Measurements from ENCODE around the gene ACO2.
A peak's percentile ranks its signal among the peaks of the same experiment; 100 is the strongest.
"Not testable (repeated sequence)": the region's sequence is repeated elsewhere in the genome, so short reads cannot be mapped to it uniquely, and the experiment has no call there.

The ACO2 gene

DNA sequence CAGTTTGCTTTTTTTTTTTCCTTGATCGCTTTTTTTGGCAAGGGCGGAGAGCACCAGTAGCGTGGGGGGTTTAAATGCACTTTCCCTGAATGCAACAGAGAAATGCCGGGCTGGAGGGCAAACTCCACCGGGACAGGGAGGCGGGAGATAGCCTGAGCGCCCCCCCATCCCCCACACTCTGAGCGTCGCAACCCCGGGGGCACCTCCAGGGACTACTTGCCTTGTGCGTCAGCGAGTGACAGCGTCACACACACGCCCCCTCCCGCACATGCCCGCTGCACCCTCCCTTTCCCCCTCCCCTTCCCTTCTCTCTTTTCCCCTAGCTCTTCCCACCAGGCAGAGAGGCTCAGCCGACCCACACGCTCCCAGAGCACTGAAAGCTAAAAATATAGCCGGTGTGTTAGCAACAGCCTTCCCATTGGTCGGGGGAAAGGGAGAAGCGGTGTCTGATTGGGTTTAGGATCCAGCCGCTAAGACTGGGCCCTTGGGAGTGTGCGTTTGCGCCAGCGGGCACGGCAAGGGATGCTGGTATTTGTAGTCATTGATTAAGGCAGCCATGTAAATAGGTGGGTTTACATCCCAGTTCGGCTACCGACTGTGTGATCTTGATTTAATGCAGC is 20.6 kb upstream of the ACO2 start:
- peak; percentile 91 for DNase-seq

DNA sequence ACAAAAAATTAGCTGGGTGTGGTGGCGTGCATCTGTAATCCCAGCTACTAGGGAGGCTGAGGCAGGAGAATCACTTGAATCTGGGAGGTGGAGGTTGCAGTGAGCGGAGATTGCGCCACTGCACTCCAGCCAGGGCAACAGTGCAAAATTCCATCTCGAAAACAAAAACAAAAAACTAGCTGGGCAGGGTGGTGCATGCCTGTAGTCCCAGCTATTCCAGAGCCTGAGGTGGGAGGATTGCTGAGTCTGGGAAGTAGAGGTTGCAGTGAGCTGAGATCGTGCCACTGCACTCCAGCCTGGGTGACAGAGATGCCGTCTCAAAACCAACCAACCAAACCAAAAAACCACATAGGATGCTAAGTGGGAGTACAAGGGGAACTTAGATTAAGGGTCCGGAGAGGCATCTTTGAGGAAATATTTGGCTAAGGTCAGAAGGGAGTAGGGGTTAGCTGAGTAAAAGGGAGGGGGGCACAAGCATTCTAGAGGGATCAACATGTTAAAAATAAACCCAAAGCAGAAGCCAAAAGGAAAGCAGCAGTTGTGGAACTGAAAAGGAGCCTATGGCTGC is 10.7 kb upstream of the ACO2 start:
- no peak for DNase-seq

DNA sequence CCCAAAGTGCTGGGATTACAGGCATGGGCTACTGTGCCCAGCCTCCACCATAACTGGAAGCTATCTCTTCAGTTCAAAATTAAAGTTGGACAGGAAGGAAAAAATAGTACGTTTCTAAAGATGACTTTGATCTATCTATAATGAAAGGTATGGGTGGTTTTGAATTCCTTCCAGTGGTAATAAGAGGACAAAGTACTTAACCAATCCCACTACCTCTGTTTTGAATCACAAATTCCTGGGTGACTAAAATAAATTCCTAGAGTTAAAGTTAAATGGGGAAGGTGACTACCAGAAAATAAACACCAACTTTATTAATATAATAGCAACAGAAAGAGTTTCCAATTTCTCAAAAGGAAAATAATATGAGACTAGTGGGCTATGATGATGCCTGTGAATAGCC is 9.5 kb upstream of the ACO2 start:
- no peak for DNase-seq

DNA sequence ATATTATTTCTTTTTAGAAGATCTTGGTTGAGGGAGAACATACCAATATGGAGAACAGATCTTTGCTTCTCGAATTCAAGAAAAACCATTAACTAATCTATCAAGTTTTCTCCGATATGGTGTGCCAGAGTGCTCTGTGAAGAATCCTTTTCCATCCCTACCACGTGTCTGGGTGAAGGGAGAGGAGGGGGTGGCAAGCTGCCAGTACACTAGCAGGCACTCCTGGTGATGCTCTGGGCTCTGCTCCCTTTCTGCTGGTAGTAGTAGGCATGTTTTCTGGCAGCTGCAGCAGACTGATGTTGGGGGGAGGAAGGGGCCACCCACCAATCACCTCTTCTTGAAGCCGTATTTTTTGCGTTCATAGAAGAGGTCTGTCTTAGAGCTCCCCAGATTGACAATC is 8.8 kb upstream of the ACO2 start:
- not testable (repeated sequence) for DNase-seq

DNA sequence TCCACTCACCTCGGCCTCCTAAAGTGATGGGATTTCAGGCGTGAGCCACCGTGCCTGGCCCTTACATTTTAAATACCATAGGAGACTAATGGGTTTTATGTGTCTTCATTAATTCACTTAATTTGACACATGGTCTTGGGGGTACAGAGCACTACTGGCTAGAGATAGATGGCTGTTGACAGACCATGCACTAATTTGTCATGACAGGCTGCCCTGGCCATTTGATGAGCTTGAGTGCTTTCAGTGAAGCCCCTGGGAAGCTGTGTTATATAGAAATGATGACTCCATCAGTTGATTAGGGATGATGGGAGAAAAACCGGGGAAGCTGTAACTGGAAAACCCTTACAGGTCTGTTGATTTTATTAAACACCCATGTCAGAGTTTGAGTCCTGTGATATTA is 7.0 kb upstream of the ACO2 start:
- DNase-seq = no peak

DNA sequence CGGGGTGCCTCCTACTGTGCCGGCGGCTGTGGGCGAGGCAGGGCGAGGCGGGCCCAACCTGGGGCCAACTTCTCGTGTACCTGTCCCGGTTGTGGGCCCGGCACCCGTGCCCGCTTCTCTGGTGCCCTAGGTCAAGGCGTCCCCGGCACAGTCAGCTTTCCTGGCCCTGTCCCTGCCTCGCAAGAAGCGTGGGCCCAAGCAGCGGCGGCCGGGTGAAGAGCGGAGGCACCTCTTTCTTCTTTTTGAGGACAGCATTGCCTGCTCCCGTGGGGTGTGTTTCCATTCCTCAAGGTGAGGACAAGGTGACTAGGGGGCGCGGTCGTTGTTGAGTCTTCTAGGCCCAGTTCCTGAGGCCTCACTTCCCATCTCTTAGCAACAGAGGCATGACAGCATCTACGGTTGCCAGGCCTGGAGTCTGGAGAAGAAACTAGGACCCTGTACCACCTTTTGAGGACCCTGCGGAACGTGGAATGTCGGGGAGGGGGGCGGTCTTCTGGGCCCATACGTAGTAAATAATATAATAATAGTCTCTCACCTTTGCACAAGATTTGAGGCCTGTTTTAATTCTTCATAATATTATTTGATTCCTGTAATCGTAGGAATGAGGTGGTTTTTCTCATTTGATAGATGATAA is 418 bp downstream of the ACO2 start:
- peak; percentile 44 for DNase-seq

DNA sequence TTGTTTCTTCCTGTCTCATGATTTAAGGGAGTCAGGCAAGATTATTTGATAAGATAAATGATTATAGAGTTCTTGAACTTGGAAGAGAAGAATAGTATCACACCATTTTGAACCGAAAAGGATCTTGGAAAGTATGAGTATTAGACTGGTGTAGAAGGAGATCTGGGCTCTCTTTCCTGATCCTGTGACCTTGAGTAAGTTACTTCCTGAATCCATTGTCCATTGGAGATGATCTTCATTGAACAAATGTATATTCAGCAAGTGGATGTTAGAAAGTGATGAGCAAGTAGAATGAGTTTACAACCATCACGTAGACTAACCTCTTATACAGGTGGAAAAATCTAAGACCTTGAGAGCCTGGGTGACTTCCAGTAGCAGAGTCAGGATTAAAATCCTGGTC is 2.0 kb downstream of the ACO2 start:
- no peak for DNase-seq

DNA sequence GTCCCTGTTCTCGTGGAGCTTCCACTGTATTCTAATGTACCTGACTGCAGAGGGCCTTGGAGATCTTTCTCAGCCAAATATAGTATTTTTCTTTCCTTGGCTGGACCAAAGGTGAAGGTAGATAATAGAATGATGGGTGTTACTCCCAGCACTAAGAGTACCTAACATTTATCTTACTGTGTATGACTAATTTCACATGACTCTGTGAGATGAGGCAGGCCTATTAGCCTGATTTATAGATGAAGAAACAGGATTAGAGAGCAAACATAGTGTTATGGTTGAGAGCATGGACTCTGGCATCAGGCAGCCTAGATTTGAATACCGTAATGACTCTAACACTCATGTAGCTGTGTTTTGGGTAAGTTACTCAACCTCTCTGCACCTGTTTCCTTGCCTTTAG is 2.7 kb downstream of the ACO2 start:
- no peak for DNase-seq

DNA sequence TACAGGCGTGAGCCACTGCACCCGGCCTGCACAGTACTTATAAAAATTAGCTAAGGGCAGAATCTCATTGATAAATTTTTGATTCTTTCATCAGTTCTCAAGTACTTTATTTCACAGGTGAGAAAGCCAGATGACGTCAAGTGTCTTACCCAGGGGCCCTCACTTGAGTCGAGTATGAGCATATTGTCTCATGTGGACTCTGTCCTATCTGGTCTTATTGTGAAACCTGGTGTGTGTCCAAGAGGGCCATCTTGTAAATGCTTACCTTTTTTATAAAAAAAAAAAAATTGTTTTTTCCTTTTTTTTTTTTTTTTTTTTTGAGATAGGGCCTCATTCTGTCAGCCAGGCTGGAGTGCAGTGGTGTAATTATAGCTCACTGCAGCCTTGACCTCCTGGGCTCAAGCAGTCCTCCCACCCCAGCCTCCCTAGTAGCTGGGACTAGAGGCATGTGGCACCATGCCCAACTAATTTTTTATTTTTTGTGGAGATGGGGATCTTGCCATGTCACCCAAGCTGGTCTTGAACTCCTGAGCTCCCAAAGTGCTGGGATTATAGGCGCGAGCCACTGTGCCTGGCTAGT is 6.0 kb downstream of the ACO2 start:
- no peak for DNase-seq

DNA sequence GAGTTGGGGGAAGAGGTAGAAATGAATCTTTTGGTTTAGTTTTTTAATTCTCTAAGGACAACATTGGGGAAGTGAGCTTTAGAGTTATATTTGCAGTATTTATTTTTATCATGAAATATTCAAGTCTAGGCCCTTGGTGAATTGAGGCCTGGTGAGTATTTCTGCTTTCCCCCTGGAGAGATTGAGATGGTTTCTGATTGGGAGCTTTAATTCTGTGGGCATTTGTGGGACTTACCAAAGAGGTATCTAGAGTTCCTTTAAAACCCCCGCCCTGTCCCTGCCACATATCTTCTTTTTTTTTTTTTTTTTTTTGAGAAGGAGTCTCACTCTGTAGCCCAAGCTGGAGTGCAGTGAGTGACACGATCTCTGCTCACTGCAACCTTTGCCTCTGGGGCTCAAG is 9.6 kb downstream of the ACO2 start:
- DNase-seq = no peak

DNA sequence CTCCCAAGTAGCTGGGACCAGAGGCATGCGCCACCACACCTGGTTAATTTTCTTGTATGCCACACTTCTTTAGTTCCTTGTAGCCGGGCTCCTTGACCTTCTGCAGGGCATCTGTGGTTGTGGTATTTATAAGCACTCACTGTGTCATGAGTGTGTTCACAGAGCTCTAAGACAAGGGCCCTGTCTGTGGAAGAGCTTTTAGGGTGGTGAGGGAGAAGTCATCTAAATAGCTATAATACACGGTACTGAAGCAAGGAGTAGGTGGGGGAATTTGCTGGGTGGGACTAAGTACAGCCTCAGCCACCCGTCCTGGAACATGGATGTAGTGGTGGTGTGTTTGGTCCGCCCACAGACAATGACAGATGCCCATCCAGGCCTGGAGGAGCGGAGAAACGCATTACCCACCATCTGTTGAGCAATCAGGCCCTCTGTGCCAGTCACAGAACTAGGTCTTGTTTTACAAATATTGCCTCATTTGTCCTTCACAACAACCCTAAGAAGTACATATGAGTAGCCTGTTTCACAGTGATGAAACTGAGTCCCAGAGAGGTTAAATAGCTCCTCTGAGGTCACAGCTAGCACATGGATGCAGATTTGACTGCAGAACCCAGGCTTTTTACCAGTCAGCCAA is 10.1 kb downstream of the ACO2 start:
- DNase-seq = no peak

DNA sequence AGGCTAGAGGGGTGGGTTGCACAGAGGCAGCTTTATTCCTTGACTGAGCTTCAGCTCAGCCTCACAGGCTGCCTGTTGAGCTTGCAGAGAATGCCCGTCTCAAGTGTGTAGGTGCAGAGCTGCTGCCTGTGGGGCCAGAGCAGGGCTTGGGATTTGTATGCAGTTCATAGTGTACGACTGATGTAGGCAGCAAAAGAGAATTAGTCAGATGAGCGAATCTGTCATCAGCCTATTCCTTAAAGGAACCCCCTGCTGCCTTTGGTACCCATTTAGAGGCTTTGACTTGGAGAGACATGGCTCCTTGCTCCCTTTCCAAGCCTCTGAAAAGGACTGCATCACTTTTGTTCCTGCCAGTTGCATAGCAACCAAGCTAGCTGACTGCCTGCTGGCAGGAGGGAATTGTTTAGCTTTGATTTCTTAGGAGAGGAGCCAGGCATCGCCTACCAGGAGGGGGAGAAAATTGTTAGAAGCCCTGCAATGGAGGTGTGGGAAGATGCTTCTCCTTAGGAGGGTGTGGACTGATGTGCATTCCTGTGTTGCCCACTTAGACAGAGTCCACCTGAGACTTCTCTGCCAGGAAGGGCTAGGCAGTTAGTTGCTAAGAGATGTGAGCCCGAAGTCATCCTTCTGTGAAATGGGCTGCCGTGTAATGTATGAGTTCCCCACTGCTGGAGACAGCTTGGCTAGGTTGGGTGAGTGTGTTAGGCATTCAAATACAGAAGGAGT is 10.9 kb downstream of the ACO2 start:
- no peak for DNase-seq

DNA sequence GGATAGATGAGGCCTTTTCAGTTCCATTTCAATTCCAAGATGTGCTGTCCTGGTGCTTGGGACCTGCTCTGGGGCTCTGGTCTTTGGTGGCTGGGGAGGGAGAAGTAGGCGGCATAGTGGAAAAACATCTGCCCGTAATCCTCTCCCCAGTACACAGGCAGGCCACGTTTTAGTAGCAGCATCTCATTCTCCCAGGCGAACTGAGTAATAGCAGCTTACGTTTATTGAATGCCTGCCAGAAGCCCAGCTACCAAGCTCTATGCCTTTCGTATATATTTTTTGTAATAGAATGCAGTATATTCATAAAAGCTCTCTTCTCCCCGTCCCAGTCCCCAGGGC is 11.4 kb downstream of the ACO2 start:
- DNase-seq = no peak

DNA sequence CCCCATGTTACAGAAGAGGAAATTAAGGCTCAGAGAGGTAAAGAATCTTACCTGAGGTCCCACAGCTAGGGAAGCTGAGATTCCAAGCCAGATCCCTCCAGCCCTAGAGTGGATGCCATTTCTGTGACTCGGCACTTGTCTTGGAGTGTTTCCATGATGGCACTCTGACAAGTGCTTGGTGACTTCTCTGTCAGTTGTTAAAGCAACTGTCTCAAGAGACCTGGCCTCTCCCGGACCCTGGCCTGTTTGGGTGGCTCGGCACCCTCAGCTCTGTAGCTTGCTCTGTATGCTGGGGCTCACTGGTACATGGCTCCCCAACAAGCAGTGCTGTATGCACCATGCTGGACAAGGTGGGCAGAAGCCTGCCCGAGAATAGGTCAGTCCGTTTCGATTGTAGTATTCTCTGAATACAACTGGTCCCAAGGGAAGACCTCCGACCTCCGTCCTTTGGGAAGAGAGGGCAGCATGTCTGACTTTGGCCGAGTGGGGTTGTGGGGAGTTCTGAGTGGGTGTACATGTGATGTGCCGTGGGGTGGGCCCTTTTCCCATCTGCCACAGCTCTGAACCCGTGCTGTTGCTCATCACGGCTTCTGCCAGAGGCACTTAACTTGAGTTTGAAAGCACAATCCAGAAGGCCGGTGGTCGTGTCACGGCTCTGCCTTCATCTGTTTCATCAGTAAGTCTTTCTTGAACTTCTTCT is 12.4 kb downstream of the ACO2 start:
- no peak for DNase-seq

DNA sequence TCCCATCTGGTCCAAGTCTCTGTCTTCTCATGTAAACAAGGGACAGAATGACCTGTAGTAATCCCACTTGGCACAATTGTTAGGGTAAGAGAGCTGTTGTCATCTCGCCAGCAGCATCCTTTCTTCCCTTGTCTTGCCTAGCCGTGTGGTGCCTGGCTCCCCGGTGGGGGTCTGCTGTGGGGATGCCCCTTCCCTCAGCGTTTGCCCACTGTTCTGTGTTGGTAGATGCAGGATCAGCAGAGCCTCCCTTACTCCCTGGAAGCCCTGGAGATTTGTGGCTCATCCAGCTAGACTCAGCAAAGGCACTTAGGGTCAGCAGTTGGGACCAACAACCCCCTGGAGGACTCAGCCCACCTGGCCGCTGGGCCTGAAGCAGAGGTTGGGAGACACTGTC is 13.0 kb downstream of the ACO2 start:
- DNase-seq = no peak

DNA sequence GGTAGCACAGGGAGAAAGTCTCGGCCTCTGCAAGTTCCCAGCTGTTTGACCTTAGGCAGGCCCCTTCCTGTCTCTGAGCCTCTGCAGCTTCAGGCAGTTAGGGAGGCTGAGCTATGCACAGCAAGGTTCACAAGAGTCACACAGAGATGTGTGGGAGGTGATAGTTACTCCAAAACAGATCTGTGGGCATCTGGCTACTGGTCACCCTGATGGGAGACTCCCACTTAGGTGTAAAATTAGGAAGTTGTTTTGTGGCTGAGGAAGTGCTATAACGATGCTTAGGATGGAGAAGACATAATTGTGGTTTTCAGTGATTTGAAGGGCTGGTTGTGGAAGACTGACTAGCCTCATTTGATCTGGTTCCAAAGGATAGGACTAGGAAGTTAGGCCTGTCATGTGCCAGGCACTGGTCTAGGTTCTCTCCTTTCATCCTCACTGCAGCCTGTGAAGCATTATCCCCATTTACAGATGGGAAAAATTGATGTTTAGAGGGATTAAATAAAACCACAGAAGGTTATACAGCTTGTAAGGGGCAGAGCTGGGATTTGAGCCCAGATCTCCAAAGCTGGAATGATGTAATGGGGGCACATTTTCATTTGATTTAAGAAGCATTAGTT is 13.5 kb downstream of the ACO2 start:
- DNase-seq = no peak

DNA sequence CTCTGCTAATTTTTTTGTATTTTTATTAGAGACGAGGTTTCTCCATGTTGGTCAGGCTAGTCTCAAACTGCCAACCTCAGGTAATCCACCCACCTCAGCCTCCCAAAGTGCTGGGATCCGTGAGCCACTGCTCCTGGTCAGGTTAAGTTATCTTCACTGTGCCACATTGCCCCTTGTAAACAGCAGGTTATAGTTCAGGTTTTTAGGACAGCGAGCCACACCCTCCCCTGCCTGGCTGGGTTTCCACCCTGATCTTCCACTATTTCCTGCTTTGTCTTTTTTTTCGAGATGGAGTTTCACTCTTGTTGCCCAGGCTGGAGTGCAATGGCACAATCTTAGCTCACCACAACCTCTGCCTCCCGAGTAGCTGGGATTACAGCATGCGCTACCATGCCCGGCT is 16.1 kb downstream of the ACO2 start:
- DNase-seq = no peak

DNA sequence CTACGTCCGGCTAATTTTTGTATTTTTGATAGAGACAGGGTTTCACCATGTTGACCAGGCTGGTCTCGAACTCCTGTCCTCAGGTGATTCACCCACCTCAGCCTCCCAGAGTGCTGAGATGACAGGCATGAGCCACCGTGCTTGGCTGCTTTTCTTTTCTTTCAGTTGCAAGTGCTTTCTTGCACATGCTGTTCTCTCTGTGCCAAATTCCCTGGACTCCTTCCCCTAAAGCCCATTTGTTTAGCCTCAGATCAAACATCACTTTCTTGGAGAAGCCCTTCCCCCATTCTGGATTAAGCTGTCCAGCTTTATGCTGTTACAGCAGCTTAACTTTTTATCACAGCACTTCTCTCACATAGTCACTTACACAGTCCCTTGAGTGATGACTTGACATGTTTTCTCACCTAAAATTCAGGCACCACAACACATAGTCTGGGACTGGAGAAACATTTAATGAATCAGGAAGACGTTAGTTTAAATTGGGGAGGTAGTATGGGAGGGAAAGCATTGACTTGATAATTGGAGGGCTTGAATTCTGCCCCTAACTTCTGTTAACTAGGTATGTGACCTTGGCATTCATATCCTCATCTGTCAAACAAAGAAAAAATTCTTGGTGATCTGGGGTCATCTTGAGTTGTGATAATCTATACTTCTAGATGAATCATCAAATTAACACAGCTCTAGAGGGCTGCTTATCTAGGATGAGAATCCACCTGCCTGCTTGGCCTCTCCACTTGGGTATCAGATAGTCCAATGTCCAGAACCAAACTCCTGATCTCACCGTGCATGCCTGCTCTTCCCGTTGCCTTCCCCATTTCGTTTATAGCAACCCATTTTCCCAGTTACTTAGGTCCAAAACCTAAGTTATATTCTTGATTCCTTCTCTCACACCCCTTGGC is 18.4 kb downstream of the ACO2 start:
- DNase-seq = no peak

DNA sequence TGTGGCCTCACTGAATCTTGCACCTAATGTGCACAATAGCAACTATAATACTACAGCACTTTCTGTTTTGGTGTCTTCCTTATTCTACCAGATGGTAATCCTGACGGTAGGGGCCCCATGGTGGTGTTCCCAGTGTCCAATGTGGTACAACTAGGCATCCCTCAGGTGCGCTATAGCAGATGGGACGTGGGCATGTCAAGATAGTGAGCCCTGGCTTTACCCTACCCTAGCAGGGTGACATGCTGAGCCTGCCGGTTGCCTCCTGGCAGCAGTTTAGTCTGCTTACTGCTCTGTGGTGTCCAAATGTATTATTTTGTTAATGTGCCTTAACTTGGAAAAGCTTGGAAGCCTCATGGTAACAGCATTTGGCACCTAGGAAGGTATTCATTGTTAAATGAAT is 19.2 kb downstream of the ACO2 start:
- DNase-seq = no peak

DNA sequence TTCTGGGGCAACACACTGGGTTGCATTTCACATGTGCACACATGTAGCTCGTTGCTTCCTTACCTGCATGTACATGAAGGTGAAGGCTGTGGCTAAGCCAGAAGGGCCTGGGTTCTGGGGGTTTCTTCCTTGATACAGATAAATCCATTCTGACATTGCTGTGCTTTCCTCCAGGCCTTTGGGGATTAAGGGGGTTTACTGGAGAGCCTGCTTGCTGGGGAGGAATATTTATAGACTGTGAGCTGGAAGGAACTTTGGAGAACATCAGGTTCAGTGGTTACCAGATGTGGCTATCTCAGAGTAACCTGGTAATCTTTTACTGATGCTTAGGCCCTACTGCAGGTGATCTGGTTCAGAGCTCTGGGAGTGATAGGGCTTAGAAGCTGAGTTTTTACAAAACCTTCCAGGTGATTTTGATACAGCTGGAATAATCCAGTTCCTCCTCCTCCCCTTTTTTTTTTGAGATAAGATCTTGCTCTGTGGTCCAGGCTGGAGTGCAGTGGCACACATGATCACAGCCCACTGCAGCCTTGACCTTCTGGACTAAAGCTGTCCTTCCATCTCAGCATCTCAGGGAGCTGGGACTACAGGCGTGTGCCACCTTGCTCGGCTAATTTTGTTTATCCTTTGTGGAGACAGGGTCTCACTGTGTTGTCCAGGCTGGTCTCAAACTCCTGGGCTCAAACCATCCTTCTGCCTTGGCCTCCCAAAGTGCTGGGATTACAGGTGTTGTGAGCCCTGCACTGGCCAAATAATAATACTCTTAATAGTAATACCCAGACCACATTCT is 19.9 kb downstream of the ACO2 start:
- DNase-seq = no peak

All from CD4-positive, alpha-beta T cell treated with Interleukin-17A for 4 hours (primary cell).